MM.1S (cell line): ENCODE results near the gene TP53TG3.
"Not testable (repeated sequence)": the region's sequence is repeated elsewhere in the genome, so short reads cannot be mapped to it uniquely, and the experiment has no call there.

Experiments used
- DNase-seq: peaks from one replicate; pipeline ENCODE4 v3.0.0-alpha.2; 2015
- H2AFZ ChIP-seq: fragments of 300-600 bp; sonication (generic); 2 replicates; pipeline ENCODE4 v1.6.0; 2016; ENCODE audit warnings: antibody characterized with exemption, low read length
- H3F3A ChIP-seq: fragments of 300-600 bp; sonication (generic); 2 replicates; pipeline ENCODE4 v1.6.1; 2016; ENCODE audit warnings: mild to moderate bottlenecking, antibody characterized with exemption, low read length, moderate library complexity, mixed read lengths; ENCODE audit not compliant: insufficient read depth
- H3K27ac ChIP-seq: fragments of 300-600 bp; sonication (generic); 2 replicates; pipeline ENCODE4 v1.5.1; 2016; ENCODE audit warnings: mild to moderate bottlenecking, low read length
- H3K27me3 ChIP-seq: fragments of 300-600 bp; sonication (generic); replicated peaks from 2 replicates; pipeline ENCODE4 v1.6.0; 2016; ENCODE audit warnings: low read length; ENCODE audit not compliant: insufficient read depth
- H3K36me3 ChIP-seq: fragments of 300-600 bp; sonication (generic); replicated peaks from 2 replicates; pipeline ENCODE4 v1.6.1; 2016; ENCODE audit warnings: mild to moderate bottlenecking, low read length, mixed read lengths; ENCODE audit not compliant: insufficient read depth
- H3K4me1 ChIP-seq: fragments of 300-600 bp; sonication (generic); 2 replicates; pipeline ENCODE4 v1.6.1; 2016; ENCODE audit warnings: low read length, mixed read lengths
- H3K4me2 ChIP-seq: fragments of 300-600 bp; sonication (generic); 2 replicates; pipeline ENCODE4 v1.6.0; 2016; ENCODE audit warnings: low read depth, low read length
- H3K4me3 ChIP-seq: fragments of 300-600 bp; sonication (generic); 2 replicates; pipeline ENCODE4 v1.5.1; 2016; ENCODE audit warnings: low read length, mixed read lengths
- H3K79me2 ChIP-seq: fragments of 300-600 bp; sonication (generic); 2 replicates; pipeline ENCODE4 v1.6.1; 2016; ENCODE audit warnings: mixed run types, low read length, mixed read lengths
- H3K9ac ChIP-seq: fragments of 300-600 bp; sonication (generic); 2 replicates; pipeline ENCODE4 v1.6.1; 2016; ENCODE audit warnings: low read length, mixed read lengths
- H3K9me2 ChIP-seq: fragments of 300-600 bp; sonication (generic); replicated peaks from 2 replicates; pipeline ENCODE4 v1.6.1; 2016; ENCODE audit warnings: mild to moderate bottlenecking, low read length, mixed read lengths; ENCODE audit not compliant: insufficient read depth
- H3K9me3 ChIP-seq: fragments of 300-600 bp; sonication (generic); replicated peaks from 2 replicates; pipeline ENCODE4 v1.6.1; 2016; ENCODE audit warnings: mild to moderate bottlenecking, low read length, mixed read lengths; ENCODE audit not compliant: insufficient read depth
- H4K20me1 ChIP-seq: fragments of 300-600 bp; sonication (generic); 2 replicates; pipeline ENCODE4 v1.6.1; 2016; ENCODE audit warnings: mild to moderate bottlenecking, low read length, moderate library complexity, mixed read lengths; ENCODE audit not compliant: insufficient read depth

TP53TG3 gene

DNA sequence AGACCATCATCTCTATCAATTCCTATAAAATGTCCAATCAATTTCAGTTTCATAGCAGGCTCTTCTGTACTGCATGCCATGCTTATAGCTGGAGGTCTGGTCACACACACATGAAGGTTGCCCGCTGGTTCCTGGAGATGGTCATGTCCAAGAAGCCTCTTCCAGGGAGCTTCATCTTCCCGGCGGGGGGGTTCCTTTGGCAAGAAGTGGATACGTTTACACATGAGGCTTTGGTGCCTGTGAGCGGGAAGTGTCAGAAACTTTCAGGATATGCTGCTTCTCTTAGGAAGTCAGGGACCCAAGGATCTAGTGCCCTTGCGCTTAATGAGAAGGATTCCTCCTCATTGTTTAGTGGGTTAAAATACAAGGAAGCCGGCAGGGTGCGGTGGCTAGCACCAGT, 43.9 kb downstream of the TP53TG3 start:
- not testable (repeated sequence) for H3K79me2 ChIP-seq, H3K9me2 ChIP-seq, H3K36me3 ChIP-seq, H3K27me3 ChIP-seq, H3K4me3 ChIP-seq, H3K9me3 ChIP-seq, H3K4me1 ChIP-seq, DNase-seq, H3K9ac ChIP-seq, H2AFZ ChIP-seq, H3K4me2 ChIP-seq, H3F3A ChIP-seq, H3K27ac ChIP-seq, H4K20me1 ChIP-seq
